ENCODE data around the gene NPHP4.

- TF ChIP-seq CTCF (conservative IDR thresholded peaks at IDR 0.05; ENCODE audit: low read length) (no peak), EZH2phosphoT487 (IDR thresholded peaks at IDR 0.05; ENCODE audit: borderline replicate concordance, low read depth, low read length) (no peak)
Measured at GRCh38 chr1:5994713-5995621, 2.7 kb upstream of the NPHP4 start.
